Heart left ventricle (tissue), 16 donors: Measurements from ENCODE around the gene IGIP. TPM values are rescaled to one million over a fixed set of nuclear protein-coding genes. Genes with fewer than 3 reads are reported as not detected.

Experiments
- ATAC-seq, 4 donors: fragments of 200-7000 bp; cut with Tn5 transposase; one replicate each; pipeline ENCODE4 v1.9.1; 2020 to 2022; ENCODE audit warnings: moderate library complexity in 4 of 4, mild to moderate bottlenecking in 3 of 4, moderate number of reproducible peaks in 1 of 4
- DNase-seq, 5 donors: peaks; one replicate each; pipeline ENCODE4 v3.0.0-alpha.2; 2020
- H3K27ac ChIP-seq, 12 donors: fragments of 200-600 bp; sonication (generic) in 4 of 12; one replicate each; pipeline versions ENCODE4 v1.5.0 to v1.8.0; 2016 to 2022; ENCODE audit warnings: mild to moderate bottlenecking in 2 of 12
- H3K27me3 ChIP-seq, 9 donors: fragments of 200-600 bp; sonication (generic) in 2 of 9; one replicate each; pipeline versions ENCODE4 v1.5.1 to v1.8.0; 2016 to 2022; ENCODE audit warnings: mild to moderate bottlenecking in 3 of 9
- H3K36me3 ChIP-seq, 9 donors: fragments of 200-600 bp; sonication (generic) in 2 of 9; one replicate each; pipeline versions ENCODE4 v1.5.0 to v1.8.0; 2018 to 2022; ENCODE audit warnings: mild to moderate bottlenecking in 2 of 9
- H3K4me1 ChIP-seq, 12 donors: fragments of 200-600 bp; sonication (generic) in 4 of 12; one replicate each; pipeline versions ENCODE4 v1.5.0 to v1.8.0; 2016 to 2022; ENCODE audit warnings: mild to moderate bottlenecking in 3 of 12
- H3K4me3 ChIP-seq, 12 donors: fragments of 200-600 bp; sonication (generic) in 4 of 12; one replicate each; pipeline versions ENCODE4 v1.5.0 to v1.8.0; 2017 to 2022; ENCODE audit warnings: mild to moderate bottlenecking in 9 of 12, moderate library complexity in 4 of 12
- H3K9me3 ChIP-seq, 12 donors: fragments of 200-600 bp; sonication (generic) in 4 of 12; one replicate each; pipeline versions ENCODE4 v1.5.0 to v1.8.0; 2016 to 2022; ENCODE audit warnings: mild to moderate bottlenecking in 1 of 12
- CTCF ChIP-seq, 12 donors: fragments of 200-600 bp; sonication (generic) in 4 of 12; IDR thresholded peaks; one replicate each; pipeline versions ENCODE4 v1.5.0 to v1.8.0; 2018 to 2022; ENCODE audit warnings: antibody characterized with exemption in 12 of 12, mild to moderate bottlenecking in 5 of 12
- POLR2A ChIP-seq, 2 donors: fragments of 450-650 bp; IDR thresholded peaks; one replicate each; pipeline ENCODE4 v1.6.1; 2017; ENCODE audit warnings: antibody characterized with exemption in 2 of 2, mild to moderate bottlenecking in 2 of 2, moderate library complexity in 2 of 2
- WGBS, 4 donors: extraction: QIAGEN DNeasy Blood & Tissue Kit in 2 of 4; methylation state at CpG; one replicate each; pipeline versions ENCODE4 v1.1.5 to v1.1.7; 2013 to 2018; 5-methylcytosine and 5-hydroxymethylcytosine counted together
- intact Hi-C, 10 donors: fragments of 100-400 bp; cut with DNase I; formaldehyde crosslinking; loops; one replicate each; pipeline versions ENCODE4 v1.11.1 to v1.14.2; 2022
- polyA plus RNA-seq, 2 donors: library from polyadenylated mRNA; stranded (reverse); fragments of 200-250 nt; gene quantifications; one replicate each; pipeline ENCODE4 v1.2.3, GENCODE V29; 2013
- total RNA-seq, 9 donors: library from RNA; depleted of rRNA in 2 of 9; stranded (reverse); fragments of >200 nt in 2 of 9; fragmentation: NEBNext Ultra II Directional in 3 of 9; extraction: Animal tissue kit (Norgen Biotek cat#: 25700) in 3 of 9; gene quantifications; one replicate each; pipeline versions ENCODE4 v1.1.0 to v1.2.4, GENCODE V29; 2016 to 2023
- donor health status: ischemic (EF 13 %, LVEDD 7.1; RV severe dilation, severe dysfunction).
- donor health status: healthy with polysubstance abuse.
- donor health status: DM: no; HTN: yes; CAD: no.
- donor health status: DM: no; HTN: no; CAD: no.
- donor health status: ischemic (EF 25% LVEDD 6.9; RV normal size, moderate dysfunction).
- donor health status: ischemic (EF 25% LVEDD 5.7; RV mildly dilated, moderate dysfunction).
- donor health status: healthy.
- donor health status: DM: yes; HTN: yes; CAD: no.
- donor health status: ischemic (EF 35%, LVEDD 5.7; RV mildly dilated, moderate dysfunction).
- donor health status: nonischemic (EF 11% LVEDD 7.7; RV severe dilation, severe dysfunction).
- donor health status: DM: yes; HTN: yes; CAD: no.
- donor health status: PGD.
- donor health status: ischemic (EF 29% LVEDD 5.4; RV normal size, mild dysfunction).
- donor health status: nonischemic (EF 23%, LVEDD 6.1; RV moderate dilation, normal function).

IGIP gene
- total and polyA plus RNA-seq, 11 donors, result 5.8 to 18.3 (median 10.5) TPM

- TF ChIP-seq POLR2A (IDR thresholded peaks at IDR 0.05) (no peak), CTCF (IDR thresholded peaks at IDR 0.05) (no peak)
- 66 to 75% (median 73%) methylated on average over 1 of the region's 1 CpG for WGBS, 4 donors
- H3K4me3 ChIP-seq, result no peak overlapping the region
- H3K36me3 ChIP-seq, result no peaks in the 10 kb centered on the region
- peaks cover 0 to 3% (median 0%) of the 10 kb centered on the region in 9 donors for H3K27me3 ChIP-seq
- ATAC-seq (no peak), DNase-seq (no peak)
- no peak overlapping the region for H3K27ac ChIP-seq
- peaks cover 0 to 26% (median 11%) of the 10 kb centered on the region in 12 donors for H3K9me3 ChIP-seq
- H3K4me1 ChIP-seq, result no peaks in the 10 kb centered on the region
- intact Hi-C loops, result no loop called here
Measured at GRCh38 chr5:140093866-140094265, 31.9 kb upstream of the IGIP start.

- Histone ChIP-seq H3K9me3 (peaks cover 0 to 16% (median 8%) of the 10 kb centered on the region in 12 donors), H3K4me1 (no peaks in the 10 kb centered on the region), H3K4me3 (no peak overlapping the region), H3K27ac (no peak overlapping the region), H3K36me3 (no peaks in the 10 kb centered on the region), H3K27me3 (peaks cover 0 to 3% (median 0%) of the 10 kb centered on the region in 9 donors)
- DNase-seq, result no peak
- no peak for ATAC-seq
- no peak for TF ChIP-seq CTCF (IDR thresholded peaks at IDR 0.05)
- no peak for TF ChIP-seq POLR2A (IDR thresholded peaks at IDR 0.05)
- intact Hi-C loops, result no loop called here
Measured at GRCh38 chr5:140094889-140095288, 30.8 kb upstream of the IGIP start.

- H3K9me3 ChIP-seq, result no peaks in the 10 kb centered on the region
- no peak for DNase-seq
- no peak overlapping the region for H3K27ac ChIP-seq
- intact Hi-C loops, result no loop called here
- no peak for ATAC-seq
- WGBS, 4 donors, result 86 to 90% (median 87%) methylated on average over 1 of the region's 1 CpG
- no peaks in the 10 kb centered on the region for H3K27me3 ChIP-seq
- no peak overlapping the region for H3K4me3 ChIP-seq
- no peak for TF ChIP-seq CTCF (IDR thresholded peaks at IDR 0.05)
- no peak for TF ChIP-seq POLR2A (IDR thresholded peaks at IDR 0.05)
- no peaks in the 10 kb centered on the region for H3K36me3 ChIP-seq
- H3K4me1 ChIP-seq, result peaks cover 0 to 4% (median 0%) of the 10 kb centered on the region in 12 donors
Measured at GRCh38 chr5:140101179-140101578, 24.6 kb upstream of the IGIP start.

GRCh38 chr5:140103154-140103553 is 22.6 kb upstream of the IGIP start:
- DNase-seq, result no peak
- no peak for TF ChIP-seq CTCF (IDR thresholded peaks at IDR 0.05)
- no peak for TF ChIP-seq POLR2A (IDR thresholded peaks at IDR 0.05)
- Histone ChIP-seq H3K4me3 (no peak overlapping the region), H3K27me3 (no peaks in the 10 kb centered on the region), H3K4me1 (peaks cover 0 to 14% (median 7%) of the 10 kb centered on the region in 12 donors), H3K9me3 (no peaks in the 10 kb centered on the region), H3K27ac (no peak overlapping the region), H3K36me3 (no peaks in the 10 kb centered on the region)
- no peak for ATAC-seq
- WGBS, 4 donors, result 60 to 78% (median 67%) methylated on average over 1 of the region's 1 CpG
- intact Hi-C loops, result no loop called here
